Measurements from ENCODE around the gene TMEM184C.

The TMEM184C gene

DNA sequence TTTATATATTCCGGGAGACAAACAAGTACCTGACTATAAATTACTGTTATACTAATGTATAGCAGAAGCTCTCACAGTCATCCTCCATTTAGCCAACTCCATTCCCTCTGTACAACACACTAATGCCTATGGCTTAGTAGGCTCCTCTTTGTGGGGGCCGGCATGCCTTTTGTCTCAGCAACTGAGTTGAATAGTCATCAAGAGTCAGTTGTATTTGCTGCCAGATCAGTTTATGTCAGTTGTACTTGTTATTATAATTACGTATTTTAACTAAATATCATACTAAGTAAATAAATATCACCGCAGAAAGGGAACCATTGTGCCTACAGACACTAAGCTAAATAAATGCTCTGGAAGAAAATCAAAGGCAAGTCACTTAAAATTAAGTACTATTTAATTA is 56.9 kb downstream of the TMEM184C start:
- FAIRE-seq, result no peak

DNA sequence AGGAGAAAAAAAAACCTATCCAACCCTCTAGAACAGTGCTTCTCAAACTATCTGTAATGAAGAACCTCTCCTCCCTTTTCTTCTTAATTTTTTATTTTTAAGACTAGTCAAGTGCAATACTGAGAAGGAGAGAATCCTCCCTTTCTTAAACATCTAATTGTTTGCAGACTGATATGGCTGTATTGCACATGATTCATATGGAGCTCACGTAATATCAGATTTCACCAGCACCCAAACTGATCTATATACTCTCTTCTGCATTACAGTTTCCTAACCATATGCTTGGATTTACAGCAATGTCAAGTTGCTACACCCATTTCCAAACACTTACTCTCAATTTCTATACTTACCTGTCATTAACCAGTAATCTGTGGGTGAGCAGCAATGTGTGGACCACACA is 57.3 kb downstream of the TMEM184C start:
- no peak for FAIRE-seq

DNA sequence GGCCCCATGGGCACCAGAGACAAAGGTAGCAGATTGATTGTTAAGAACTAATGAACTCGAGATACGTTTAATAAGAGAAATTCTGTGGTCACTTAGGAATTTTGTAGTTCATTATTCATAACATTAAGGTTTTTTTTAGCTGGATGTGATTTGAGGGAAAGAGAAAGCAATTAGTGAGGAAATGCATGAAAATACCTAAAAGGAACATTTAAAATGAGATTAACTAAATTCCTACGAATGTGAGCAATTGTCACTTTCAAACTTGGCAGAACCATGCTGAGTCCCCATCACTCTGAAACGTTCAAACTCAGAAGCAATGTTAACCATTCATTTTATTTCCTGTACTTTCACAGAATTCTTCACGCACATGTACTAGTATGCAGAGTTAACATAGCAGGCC is 60.9 kb downstream of the TMEM184C start:
- FAIRE-seq, result no peak

DNA sequence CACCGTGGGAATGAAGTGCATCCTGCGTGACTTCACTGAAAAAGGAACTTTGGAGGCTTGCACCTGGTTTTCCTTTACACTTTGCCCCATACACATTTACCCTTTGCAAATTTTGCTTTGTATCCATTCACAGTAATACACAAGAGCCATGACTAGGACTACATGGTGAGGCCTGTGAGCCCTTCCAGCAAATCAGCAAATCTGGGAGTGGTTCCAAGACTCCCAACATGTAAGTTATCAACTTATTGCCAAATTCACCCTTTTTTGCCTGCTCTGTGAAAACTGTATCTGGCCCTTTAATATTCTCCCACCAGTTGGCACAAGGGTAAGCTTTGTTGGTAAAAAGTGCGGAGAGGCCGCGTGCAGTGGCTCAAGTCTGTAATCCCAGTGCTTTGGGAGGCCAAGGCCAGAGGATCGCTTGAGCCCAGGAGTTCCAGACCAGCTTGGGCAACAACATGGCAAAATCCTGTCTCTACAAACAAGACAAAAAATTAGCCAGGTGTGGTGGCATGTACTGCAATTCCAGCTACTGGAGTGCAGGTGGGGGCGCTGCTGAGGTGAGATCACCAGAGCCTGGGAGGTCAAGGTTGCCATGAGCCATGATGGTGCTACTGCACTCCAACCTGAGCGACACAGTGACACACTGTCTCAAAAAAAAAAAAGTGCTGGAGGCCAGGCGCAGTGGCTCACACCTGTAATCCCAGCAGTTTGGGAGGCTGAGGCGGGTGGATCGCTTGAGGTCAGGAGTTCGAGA is 61.8 kb downstream of the TMEM184C start:
- no peak for FAIRE-seq

DNA sequence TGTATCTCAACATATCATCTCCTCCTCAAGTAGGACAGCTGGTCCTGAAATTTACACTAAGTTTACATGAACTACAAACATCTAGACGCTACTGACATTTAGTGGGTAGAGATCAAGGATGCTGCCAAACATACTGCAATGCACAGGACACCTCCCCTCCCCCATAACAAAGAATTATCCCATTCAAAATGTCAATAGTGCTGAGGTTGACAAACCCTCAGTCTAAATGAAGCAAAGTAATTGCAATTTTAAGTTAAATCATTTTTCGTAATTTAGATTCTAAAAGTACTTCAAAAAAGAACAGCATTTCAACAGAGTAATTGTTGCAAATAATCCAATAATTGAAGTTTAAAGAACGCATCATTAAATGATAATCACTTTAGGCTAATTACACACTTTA is 65.6 kb downstream of the TMEM184C start:
- FAIRE-seq, result no peak

DNA sequence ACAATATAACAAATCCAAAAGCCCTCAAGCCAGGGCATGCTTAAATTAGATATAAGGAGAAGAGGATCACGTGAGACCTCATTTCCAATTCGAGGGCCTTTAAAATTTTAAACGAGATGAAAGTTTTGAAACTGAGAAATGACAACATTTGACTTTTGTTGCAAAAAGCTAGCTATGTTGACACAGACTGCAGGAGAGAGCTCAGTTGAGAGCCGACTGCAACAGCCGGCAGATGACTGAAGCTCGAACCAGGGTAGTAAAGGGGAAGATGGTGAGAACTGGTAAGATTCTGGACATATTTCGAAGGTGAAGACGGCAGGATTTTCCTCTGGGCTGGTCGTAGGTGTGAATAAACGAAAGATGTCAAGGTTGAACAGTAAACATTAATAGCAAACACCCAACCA is 66.0 kb downstream of the TMEM184C start:
- no peak for FAIRE-seq

DNA sequence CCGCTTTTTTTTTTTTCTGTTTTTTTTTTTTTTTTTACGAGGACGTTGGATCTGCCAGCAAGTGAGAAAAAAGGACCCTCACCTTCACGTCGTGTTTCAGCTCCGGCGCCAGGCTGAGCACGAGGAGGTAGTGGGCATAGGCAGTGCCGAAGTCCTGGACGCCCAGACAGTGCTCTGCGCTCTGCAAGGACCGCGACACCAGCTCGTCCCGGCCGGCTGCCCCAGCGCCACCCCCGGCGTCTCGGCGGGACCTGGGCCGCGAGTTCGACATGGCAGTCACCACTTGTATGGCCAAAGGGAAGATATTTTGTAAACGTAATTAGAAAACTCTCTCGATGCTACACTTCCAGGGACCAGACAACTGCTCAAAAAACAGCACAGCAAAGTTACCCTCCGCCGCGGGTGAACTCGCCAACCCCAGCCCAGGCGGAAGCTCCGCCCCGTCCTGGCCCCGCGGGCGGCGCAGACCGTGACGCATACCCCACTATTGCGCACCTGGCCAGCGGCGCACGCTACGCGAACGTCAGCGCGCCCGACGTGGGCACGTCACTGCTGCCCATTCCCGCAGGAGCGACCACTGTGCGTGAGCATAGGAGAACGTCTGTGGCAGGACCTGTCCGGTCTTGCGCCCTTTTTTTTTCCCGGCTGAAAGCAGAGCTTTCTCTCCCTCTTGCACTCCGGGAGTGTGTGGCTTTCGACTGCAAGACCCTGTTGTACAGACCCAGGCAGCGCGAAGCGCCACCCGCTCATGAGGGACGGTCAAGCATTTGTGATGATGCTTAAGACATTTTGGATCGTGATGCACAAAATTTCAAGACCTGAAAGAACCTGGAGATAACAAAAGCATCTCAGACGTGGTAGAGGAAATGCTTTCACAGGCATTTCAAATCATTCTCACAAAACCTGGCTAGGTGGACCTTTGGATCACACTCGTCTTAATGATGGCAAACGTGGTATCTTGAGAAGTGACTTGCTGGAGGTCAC is 66.8 kb downstream of the TMEM184C start, which contains the start of gene PRMT9:
Gene PRMT9, minus strand, starts transcription at position 447 of the 984 bp plus-strand sequence. Its CDS starts 176 bp downstream, at position 271.
- FAIRE-seq, result peak; percentile 85

DNA sequence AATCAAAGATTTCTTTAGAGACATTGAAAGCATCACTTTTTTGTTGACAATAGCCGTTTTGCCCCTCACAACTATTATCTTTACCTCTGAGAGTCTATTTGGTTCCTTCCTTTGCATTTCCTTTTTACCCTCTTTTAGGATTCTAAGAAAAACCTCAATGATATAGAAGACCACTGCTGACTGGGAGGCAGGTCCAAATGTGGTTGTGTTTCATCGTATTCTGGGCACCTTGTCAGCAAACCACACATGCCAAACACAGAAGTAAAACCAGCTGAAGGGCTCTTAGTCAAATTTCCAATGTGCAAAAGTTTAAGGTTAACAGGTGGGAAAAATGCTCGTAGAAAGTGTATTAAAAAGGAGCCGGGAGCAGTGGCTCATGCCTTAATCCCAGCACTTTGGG is 71.9 kb downstream of the TMEM184C start:
- no peak for FAIRE-seq

DNA sequence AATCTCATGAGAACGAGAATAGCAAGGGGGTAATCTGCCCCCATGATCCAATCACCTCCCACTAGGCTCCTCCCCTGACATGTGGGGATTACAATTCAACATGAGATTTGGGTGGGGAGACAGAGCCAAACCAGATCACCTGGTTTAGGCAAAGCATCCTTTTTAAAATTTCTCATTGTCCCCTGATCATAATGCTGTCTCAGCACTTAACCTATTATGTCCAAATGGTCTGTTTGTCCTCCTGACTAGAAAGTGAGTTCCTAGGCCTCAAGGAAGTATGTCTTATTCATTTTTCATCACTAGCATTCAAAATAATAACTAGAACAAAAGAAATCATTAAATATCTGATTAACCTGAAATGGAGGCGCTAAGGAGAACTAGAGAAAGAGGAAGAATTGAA is 74.6 kb downstream of the TMEM184C start:
- FAIRE-seq, result no peak

DNA sequence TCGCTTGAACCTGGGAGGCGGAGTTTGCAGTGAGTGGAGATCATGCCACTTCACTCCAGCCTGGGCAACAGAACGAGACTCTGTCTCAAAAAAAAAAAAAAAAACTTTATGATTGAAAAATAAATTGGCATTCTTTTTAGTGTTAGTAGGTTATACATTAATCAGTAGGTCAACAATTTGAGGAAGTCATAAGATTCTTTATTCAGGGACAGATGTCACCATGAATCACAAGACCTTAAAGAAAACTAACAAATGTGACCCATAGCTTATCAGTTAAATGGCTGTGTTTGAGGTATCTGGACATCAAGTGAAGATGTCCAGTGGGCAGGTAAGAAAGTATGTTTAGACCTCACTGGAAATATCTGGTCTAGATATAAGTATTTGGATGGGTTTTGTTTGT is 76.0 kb downstream of the TMEM184C start:
- no peak for FAIRE-seq

DNA sequence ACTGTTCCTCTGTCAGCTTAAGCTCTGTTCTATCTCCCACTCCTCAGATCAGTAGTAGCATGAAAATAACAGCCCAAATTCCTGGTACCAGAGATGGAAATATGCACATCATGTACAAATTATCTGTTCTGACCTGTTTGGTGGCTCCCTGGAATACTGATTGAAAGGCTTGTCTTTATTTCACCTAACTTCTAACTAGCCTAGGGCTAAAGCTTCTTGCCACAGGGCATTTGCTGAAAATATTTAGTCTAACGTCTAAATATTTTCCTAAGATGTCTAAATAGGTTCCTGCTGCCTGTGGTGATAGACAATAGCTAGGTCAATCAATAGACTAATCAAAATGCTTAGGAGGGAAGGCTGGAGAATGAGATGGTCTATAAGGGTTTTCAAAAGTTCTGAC is 79.7 kb downstream of the TMEM184C start:
- FAIRE-seq, result no peak

DNA sequence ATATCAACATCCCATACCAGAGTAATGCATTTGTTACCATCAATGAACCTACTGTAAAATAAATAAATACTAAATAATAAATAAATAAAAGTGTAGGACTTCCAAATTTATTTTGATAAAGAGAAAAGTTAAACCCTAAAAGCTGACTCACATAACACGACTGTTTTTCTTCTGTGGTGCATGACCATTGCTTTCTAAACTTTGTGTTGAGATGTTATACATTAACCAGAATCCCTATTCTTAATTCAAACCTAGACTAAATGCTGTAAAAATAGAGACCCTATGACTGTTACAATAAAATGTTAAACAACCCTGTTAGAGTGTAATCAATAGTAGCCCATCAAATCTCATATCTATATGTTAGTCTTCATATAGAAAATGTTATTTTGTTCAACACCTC is 87.6 kb downstream of the TMEM184C start:
- FAIRE-seq, result no peak

DNA sequence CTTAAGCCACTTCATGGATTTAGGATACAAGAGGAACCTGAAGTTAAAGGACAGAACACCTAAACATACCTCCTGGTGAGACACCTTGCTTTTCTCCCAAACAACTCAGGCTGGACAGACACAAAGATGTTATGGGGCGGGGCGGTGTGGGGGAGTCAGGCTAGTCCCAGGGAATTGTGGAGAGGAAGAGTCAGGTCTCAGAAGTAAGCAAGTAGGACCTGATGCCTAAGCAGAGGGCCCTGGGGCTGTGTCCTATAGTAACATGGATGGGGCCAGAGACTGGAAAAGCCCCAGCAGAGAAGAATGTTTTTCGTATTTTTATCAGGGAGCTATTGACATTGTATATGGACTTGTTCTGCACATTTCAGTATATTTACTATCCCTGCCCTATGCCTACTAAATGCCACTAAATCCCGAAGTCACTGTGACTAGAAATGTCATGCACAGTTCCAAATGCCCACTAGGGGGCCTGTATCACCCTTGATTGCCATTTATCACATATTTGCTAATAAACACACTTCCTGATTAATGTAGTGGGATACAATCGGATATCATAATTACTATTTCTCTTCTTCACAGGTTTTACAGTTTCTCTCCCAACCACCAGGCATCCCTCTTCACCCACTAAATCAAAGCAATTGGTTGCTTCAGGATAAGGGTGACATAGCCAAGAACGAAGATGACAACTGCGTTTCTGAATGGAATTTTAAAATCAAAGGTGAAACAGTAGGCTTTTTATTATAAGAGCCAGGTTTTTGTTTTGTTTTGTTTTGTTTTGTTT is 90.9 kb downstream of the TMEM184C start:
- FAIRE-seq, result peak; percentile 73

DNA sequence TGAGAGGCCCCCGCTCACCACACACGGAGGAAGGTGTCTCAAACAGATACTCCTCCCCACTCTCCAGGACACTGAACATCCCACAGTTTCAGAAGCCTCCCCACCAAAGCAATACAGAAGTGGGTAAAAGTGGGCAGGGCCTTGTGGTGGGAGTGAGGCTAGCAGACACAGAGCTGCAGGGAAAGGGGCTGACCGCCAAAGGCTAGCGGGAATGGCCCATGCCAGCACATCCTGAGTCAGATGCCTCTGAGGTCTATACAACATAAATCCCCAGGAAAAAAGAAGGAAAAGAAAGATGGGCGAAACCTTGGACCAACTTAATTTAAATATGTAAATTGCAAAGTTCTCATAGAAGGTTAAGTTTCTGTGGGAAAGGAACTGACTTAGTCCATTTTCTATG is 92.8 kb downstream of the TMEM184C start:
- no peak for FAIRE-seq

DNA sequence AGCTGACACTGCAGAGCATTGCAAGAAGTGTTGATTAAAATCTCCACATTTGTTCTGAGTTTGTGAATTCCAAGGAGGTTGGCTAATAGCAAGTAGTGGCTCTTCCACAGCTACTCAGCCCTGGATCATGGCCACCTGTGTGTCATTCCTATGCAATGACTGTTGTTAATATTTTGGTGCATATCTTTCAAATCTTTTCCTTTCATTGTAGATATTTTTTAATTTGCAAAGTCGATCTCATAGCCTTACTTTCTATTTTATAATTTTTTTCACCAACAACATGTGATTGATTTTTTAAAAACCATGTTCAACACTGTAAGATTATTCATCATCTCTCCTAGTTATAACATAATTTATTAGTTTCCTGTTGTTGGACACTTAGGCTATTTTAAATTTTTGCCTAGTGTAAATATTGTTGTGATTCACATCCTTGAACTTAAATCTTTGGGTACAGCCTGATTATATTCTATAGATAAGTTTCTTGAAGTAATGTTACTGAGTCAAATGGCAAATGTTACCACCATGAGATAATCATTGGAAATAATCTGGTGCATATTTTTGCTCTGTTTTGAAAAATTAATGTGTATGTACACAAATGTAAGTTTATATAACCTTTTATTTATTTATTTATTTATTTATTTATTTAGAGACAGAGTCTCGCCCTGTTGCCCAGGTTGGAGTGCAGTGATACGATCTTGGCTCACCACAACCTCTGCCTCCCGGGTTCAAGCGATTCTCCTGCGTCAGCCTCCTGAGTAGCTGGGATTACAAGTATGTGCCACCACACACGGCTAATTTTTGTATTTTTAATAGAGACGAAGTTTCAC is 97.6 kb downstream of the TMEM184C start:
- peak; percentile 71 for FAIRE-seq

DNA sequence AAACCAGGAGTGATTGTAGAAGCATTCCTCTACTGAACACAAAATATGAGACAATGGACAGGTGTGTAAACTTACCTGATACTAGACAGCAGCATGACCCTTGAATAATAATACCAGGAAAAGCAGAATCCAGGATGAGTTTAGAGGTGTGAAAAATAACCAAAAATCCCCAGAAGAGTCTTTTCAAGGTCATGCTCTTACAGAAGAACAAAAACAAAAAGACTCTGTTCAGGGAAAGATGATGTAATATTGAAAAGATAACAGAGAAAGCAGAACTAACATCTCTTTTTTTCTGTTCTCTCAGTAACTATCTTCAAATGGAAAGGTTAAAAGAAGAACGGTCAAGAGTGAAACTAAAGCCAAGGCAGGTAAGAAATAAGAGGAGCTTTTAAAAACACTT is 100.7 kb downstream of the TMEM184C start:
- FAIRE-seq, result no peak
